H1 (cell line): ENCODE results near the gene SLC17A8. TPM values are rescaled to one million over a fixed set of nuclear protein-coding genes. Genes with fewer than 3 reads are reported as not detected.

ENCODE experiments used
- E2F6 ChIP-seq: IDR thresholded peaks from 2 replicates; pipeline ENCODE4 v1.6.1; 2012; ENCODE audit warnings: inconsistent platforms
- EZH2 ChIP-seq: fragments of 200-600 bp; sonication (generic); IDR thresholded peaks from 2 replicates; pipeline ENCODE4 v1.7.1; 2012; ENCODE audit warnings: low read depth, mild to moderate bottlenecking, moderate library complexity, low read length, inconsistent platforms; ENCODE audit not compliant: severe bottlenecking
- JUND ChIP-seq: IDR thresholded peaks from 2 replicates; pipeline ENCODE4 v1.6.1; 2011; ENCODE audit warnings: mild to moderate bottlenecking, improper control_type of control experiment, low read length
- SIX5 ChIP-seq: IDR thresholded peaks from 2 replicates; pipeline ENCODE4 v1.6.1; 2011; ENCODE audit warnings: mild to moderate bottlenecking, low read depth, low read length
- TEAD4 ChIP-seq: IDR thresholded peaks from 2 replicates; pipeline ENCODE4 v1.6.1; 2012; ENCODE audit warnings: low read depth, low read length, inconsistent platforms, mixed read lengths
- YY1 ChIP-seq: IDR thresholded peaks from 2 replicates; pipeline ENCODE4 v1.6.1; 2011; ENCODE audit warnings: low read depth, mild to moderate bottlenecking, low read length
- polyA plus RNA-seq, 7 experiments: library from polyadenylated mRNA; depleted of rRNA in 3 of 7; stranded (reverse) in 5 of 7; unstranded in 2 of 7; fragments of >200 nt in 5 of 7; fragments of 200-250 nt in 2 of 7; gene quantifications; 1 replicate in 5 of 7; 2 replicates in 1 of 7; 4 replicates in 1 of 7; pipeline versions ENCODE4 v1.2.1 to v1.2.3, GENCODE V29; 2011 to 2013; ENCODE audit warnings: missing spikeins in 2 of 7, mixed read lengths in 2 of 7
- total RNA-seq: library from RNA; stranded (reverse); fragmentation: NEBNext Ultra II Directional; extraction: Animal tissue kit (Norgen Biotek cat#: 25700); gene quantifications from 2 replicates; pipeline ENCODE4 v1.2.1, GENCODE V29; 2021

SLC17A8 gene
- total and polyA plus RNA-seq, 2 of the 8 experiments (the other 6 are each of a cell fraction or from before 2014, with no cell fraction given), result 0.14 to 0.30 TPM

- TF ChIP-seq E2F6 (no peak), TEAD4 (no peak), EZH2 (no peak), YY1 (no peak), SIX5 (no peak), JUND (no peak)
- TF ChIP-seq, all 59 proteins: peak for 0
Observed at GRCh38 chr12:100346660-100347059, 10.2 kb upstream of the SLC17A8 start (continued).
